Esophagus squamous epithelium (tissue), 5 donors: ENCODE data around the gene MTRR. TPM values are rescaled to one million over a fixed set of nuclear protein-coding genes. Genes with fewer than 3 reads are reported as not detected.

Experiments used
- DNase-seq: peaks from one replicate; lab custom pipeline; 2025; lab: John Stamatoyannopoulos, UW
- H3K27ac ChIP-seq, 4 donors: fragments of 200-600 bp; sonication (generic); one replicate each; pipeline ENCODE4 v1.5.1; 2016 to 2019; ENCODE audit warnings: mild to moderate bottlenecking in 1 of 4
- H3K27me3 ChIP-seq, 4 donors: fragments of 200-600 bp; sonication (generic); 1 replicate in 3 of 4; 2 replicates in 1 of 4; pipeline versions ENCODE4 v1.5.1 to v1.6.0; 2017 to 2021; ENCODE audit warnings: antibody characterized with exemption in 1 of 4
- H3K36me3 ChIP-seq, 3 donors: fragments of 200-600 bp; sonication (generic); one replicate each; pipeline ENCODE4 v1.5.1; 2016 to 2019
- H3K4me1 ChIP-seq, 3 donors: fragments of 200-600 bp; sonication (generic); one replicate each; pipeline ENCODE4 v1.5.1; 2017 to 2019
- H3K4me3 ChIP-seq, 4 donors: fragments of 200-600 bp; sonication (generic); 1 replicate in 3 of 4; 2 replicates in 1 of 4; pipeline ENCODE4 v1.5.1; 2016 to 2019; ENCODE audit warnings: mild to moderate bottlenecking in 2 of 4, moderate library complexity in 1 of 4
- H3K9me3 ChIP-seq, 3 donors: fragments of 200-600 bp; sonication (generic); one replicate each; pipeline ENCODE4 v1.5.1; 2016 to 2019
- POLR2A ChIP-seq, 4 donors: fragments of 450-650 bp; IDR thresholded peaks; one replicate each; pipeline ENCODE4 v1.6.1; 2017; ENCODE audit warnings: antibody characterized with exemption in 4 of 4, mild to moderate bottlenecking in 4 of 4, moderate library complexity in 3 of 4
- WGBS, 2 donors: methylation state at CpG; one replicate each; pipeline ENCODE4 v1.1.5; 2018; 5-methylcytosine and 5-hydroxymethylcytosine counted together
- intact Hi-C: fragments of 100-400 bp; cut with DNase I; formaldehyde crosslinking; loops from one replicate; pipeline ENCODE4 v1.15.0; 2022
- total RNA-seq, 4 donors: library from RNA; depleted of rRNA; stranded (reverse); fragments of >200 nt; gene quantifications; one replicate each; pipeline ENCODE4 v1.1.0, GENCODE V29; 2016
- TF ChIP-seq, protein P1 (sequence below), 6 experiments: fragments of 450-650 bp in 4 of 6; fragments of 200-600 bp in 2 of 6; sonication (generic) in 2 of 6; IDR thresholded peaks; one replicate each; pipeline ENCODE4 v1.5.1; 2016 to 2019; ENCODE audit warnings: antibody characterized with exemption in 6 of 6, mild to moderate bottlenecking in 4 of 6, moderate library complexity in 4 of 6
- donor health status: DM: yes; HTN: yes; CAD: no.

The MTRR gene
- total RNA-seq, 4 donors from 2014 or later: 12.7 to 33.2 (median 21.0) TPM

DNA sequence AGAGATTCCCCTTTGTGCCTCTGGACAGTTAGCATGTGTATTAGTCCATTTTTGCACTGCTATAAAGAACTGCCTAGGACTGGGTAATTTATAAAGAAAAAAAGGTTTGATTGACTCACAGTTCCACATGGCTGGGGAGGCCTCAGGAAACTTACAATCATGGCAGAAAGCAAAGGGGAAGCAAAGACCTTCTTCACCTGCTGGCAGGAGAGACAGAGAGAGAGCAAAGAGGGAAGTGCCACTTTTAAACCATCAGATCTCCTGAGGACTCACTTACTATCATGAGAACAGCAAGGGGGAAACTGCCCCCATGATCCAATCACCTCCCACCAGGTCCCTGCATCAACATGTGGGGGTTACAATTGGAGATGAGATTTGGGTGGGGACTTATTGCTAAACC, 24.0 kb upstream of the MTRR start:
- DNase-seq: no peak
- no peak for TF ChIP-seq POLR2A (IDR thresholded peaks at IDR 0.05)
- TF ChIP-seq, protein P1, sequence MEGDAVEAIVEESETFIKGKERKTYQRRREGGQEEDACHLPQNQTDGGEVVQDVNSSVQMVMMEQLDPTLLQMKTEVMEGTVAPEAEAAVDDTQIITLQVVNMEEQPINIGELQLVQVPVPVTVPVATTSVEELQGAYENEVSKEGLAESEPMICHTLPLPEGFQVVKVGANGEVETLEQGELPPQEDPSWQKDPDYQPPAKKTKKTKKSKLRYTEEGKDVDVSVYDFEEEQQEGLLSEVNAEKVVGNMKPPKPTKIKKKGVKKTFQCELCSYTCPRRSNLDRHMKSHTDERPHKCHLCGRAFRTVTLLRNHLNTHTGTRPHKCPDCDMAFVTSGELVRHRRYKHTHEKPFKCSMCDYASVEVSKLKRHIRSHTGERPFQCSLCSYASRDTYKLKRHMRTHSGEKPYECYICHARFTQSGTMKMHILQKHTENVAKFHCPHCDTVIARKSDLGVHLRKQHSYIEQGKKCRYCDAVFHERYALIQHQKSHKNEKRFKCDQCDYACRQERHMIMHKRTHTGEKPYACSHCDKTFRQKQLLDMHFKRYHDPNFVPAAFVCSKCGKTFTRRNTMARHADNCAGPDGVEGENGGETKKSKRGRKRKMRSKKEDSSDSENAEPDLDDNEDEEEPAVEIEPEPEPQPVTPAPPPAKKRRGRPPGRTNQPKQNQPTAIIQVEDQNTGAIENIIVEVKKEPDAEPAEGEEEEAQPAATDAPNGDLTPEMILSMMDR (IDR thresholded peaks at IDR 0.05): no peak
- intact Hi-C loops: no loop called here
- no peak overlapping the region for H3K4me3 ChIP-seq
- no peaks in the 10 kb centered on the region for H3K36me3 ChIP-seq
- H3K27ac ChIP-seq: no peak overlapping the region
- H3K9me3 ChIP-seq: no peaks in the 10 kb centered on the region
- peaks cover 5 to 6% (median 5%) of the 10 kb centered on the region in 3 donors for H3K4me1 ChIP-seq
- peaks cover 0 to 45% (median 3%) of the 10 kb centered on the region in 4 donors for H3K27me3 ChIP-seq

DNA sequence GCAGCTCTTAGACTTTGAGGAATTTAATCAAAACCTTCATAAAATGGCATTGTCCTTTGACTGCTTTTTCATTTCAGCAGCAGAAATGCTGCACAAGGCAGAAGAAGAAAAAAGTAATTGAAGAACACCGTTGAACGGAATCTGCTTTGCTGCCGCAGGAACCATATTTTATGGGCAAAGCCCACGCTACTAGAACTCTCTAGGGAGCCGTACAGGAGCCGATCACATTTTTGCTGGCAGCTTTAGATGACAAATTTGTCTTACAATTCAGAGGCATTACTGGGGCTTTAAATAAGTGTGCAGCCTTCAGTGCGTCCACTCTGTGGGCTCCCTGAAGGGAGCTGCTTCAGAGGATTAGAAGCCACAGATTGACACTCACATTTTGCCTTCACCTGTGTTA, 23.4 kb upstream of the MTRR start:
- Histone ChIP-seq H3K4me3 (no peak overlapping the region), H3K27ac (no peak overlapping the region), H3K36me3 (no peaks in the 10 kb centered on the region), H3K4me1 (peaks cover 9 to 13% (median 12%) of the 10 kb centered on the region in 3 donors), H3K27me3 (peaks cover 0 to 52% (median 3%) of the 10 kb centered on the region in 4 donors), H3K9me3 (no peaks in the 10 kb centered on the region)
- intact Hi-C loops: no loop called here
- DNase-seq: no peak
- 83 to 90% methylated on average over 7 of the region's 7 CpGs for WGBS, 2 donors
- TF ChIP-seq POLR2A (IDR thresholded peaks at IDR 0.05): no peak
- TF ChIP-seq, protein P1 (IDR thresholded peaks at IDR 0.05): no peak

DNA sequence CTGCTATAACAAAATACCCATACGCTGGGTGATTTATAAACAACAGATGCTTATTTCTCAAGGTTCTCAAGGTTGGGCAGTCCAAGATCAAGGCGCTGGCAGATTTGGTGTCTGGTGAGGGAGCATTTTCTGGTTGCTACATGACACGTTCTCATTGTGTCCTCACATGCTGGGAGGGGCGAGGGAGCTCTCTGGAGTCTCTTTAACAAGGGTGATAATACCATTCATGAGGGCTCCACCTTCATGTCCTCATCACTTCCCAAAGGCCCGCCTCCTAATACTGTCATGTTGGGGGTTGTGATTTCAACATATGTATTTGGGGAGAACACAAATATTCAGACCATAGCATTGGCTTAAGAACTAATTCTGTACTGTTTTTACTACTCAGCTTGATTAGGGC, 22.6 kb upstream of the MTRR start:
- Histone ChIP-seq H3K4me3 (no peak overlapping the region), H3K4me1 (peaks cover 9 to 19% (median 19%) of the 10 kb centered on the region in 3 donors), H3K27ac (no peak overlapping the region), H3K36me3 (no peaks in the 10 kb centered on the region), H3K27me3 (peaks cover 0 to 60% (median 3%) of the 10 kb centered on the region in 4 donors), H3K9me3 (no peaks in the 10 kb centered on the region)
- 80 to 88% methylated on average over 3 to 5 of the region's 5 CpGs for WGBS, 2 donors
- no peak for TF ChIP-seq POLR2A (IDR thresholded peaks at IDR 0.05)
- TF ChIP-seq, protein P1 (IDR thresholded peaks at IDR 0.05): no peak
- DNase-seq: no peak
- intact Hi-C loops: no loop called here

DNA sequence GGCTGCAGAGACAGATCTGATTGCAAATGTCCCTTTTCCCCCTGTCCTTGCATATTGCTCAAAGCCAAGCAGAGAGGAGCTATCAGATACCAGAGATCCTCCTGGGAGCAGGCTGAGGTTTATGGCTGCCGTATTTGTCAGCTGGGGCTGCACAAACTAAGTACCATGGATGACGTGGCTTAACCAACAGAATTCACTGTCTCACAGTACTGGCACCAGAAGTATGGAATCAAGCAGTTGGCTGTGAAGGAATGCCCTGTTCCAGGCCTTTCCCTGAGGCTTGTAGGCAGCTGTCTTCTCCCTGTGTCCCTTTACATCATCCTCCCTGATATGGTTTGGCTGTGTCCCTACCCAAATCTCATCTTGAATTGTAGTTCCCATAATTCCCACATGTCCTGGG, 20.7 kb upstream of the MTRR start:
- TF ChIP-seq, protein P1 (IDR thresholded peaks at IDR 0.05): no peak
- TF ChIP-seq POLR2A (IDR thresholded peaks at IDR 0.05): no peak
- peaks cover 0 to 61% (median 3%) of the 10 kb centered on the region in 4 donors for H3K27me3 ChIP-seq
- H3K27ac ChIP-seq: no peak overlapping the region
- peaks cover 9 to 27% (median 19%) of the 10 kb centered on the region in 3 donors for H3K4me1 ChIP-seq
- no peak overlapping the region for H3K4me3 ChIP-seq
- no peak for DNase-seq
- intact Hi-C loops: no loop called here
- no peaks in the 10 kb centered on the region for H3K9me3 ChIP-seq
- WGBS, 2 donors: 80 to 81% methylated on average over 1 to 2 of the region's 2 CpGs
- no peaks in the 10 kb centered on the region for H3K36me3 ChIP-seq

DNA sequence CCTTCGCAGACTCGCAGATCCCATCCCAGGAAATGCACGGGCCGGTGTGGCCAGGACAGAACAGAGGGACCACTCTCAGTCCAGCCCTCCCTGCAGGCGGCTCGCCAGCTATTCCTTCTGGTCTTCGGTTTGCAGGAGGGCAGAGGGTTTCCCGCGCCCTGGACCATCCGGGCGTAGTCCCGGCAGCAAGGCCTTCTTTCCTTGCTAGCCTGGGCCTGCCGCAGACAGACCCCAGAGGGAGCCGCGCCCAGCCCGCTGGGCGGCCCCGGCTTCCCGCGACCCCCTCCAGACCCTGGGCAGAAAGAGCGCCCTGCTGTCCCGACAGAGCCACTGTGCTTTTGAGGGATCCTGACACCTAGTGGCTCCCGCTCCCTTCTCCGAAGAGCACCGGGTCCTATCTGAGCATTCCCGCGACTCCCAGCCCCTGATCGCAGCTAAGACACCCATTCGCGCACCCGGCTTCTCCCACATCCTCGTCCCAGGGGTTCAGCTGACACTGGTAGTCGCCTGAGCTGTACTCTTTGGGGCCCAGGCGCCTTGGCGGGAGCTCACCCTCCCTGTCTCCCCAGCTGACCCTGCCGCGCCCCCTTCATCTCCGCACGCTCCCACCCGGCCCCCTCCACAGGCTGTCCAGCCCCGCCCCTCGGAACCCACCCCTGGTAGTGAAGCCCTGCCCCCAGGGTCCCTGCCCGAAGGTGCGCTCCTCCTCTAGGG, 19.1 kb upstream of the MTRR start:
- Histone ChIP-seq H3K27me3 (peaks cover 0 to 54% (median 3%) of the 10 kb centered on the region in 4 donors), H3K36me3 (no peaks in the 10 kb centered on the region), H3K27ac (no peak overlapping the region), H3K9me3 (no peaks in the 10 kb centered on the region), H3K4me1 (peaks cover 9 to 27% (median 19%) of the 10 kb centered on the region in 3 donors), H3K4me3 (peak overlapping the region; percentile 37 to 72 (median 49))
- no peak for DNase-seq
- intact Hi-C loops: no loop called here
- 5 to 8% methylated on average over 14 to 21 of the region's 44 CpGs for WGBS, 2 donors
- TF ChIP-seq, protein P1 (IDR thresholded peaks at IDR 0.05): no peak
- TF ChIP-seq POLR2A (IDR thresholded peaks at IDR 0.05): no peak
